Stomach (tissue), 4 donors: ENCODE data around the gene CRYZL1.

Experiments used
- CTCF ChIP-seq, 7 experiments: fragments of 450-650 bp in 4 of 7; fragments of 200-600 bp in 3 of 7; sonication (generic) in 3 of 7; IDR thresholded peaks; one replicate each; pipeline ENCODE4 v1.5.1; 2016 to 2019; ENCODE audit warnings: antibody characterized with exemption in 7 of 7, control low read depth in 2 of 7, mild to moderate bottlenecking in 1 of 7
- EP300 ChIP-seq: sonication (generic); formaldehyde crosslinking; IDR thresholded peaks from one replicate; pipeline ENCODE4 v1.6.1; 2017; ENCODE audit warnings: antibody characterized with exemption

- TF ChIP-seq CTCF (IDR thresholded peaks at IDR 0.05) (no peak), EP300 (no peak)
These were observed 32.7 kb upstream of the CRYZL1 start for GRCh38 chr21:33674226-33674625.
